ENCODE results near the gene CEP128.

DNA sequence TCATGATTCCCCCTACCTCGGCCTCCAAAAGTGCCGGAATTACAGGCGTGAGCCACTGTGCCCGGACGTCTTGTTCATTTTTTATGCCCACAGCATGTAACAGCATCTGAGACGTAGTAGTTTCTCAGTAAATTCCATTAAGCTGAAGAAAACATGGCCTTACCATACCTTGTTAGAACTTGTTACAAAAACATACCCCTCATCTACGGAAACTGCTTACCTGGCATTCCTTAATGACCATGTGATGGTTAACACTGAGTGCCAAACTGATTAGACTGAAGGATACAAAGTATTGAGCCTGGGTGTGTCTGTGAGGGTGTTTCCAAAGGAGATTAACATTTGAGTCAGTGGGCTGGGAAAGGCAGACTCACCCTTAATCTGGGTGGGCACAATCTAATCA, 186.8 kb downstream of the CEP128 start:
- no peak for TF ChIP-seq CTBP1 (IDR thresholded peaks at IDR 0.05; ENCODE audit: borderline replicate concordance)
- TF ChIP-seq FOXK2 (IDR thresholded peaks at IDR 0.05) = no peak
- no peak for TF ChIP-seq FOXM1 (IDR thresholded peaks at IDR 0.05; ENCODE audit: borderline replicate concordance)
- no peak for TF ChIP-seq BHLHE40 (IDR thresholded peaks at IDR 0.05; ENCODE audit: borderline replicate concordance)
- TF ChIP-seq ELF4 (IDR thresholded peaks at IDR 0.05) = no peak
- no peak for TF ChIP-seq SP1 (IDR thresholded peaks at IDR 0.05)
- no peak for TF ChIP-seq LEF1 (IDR thresholded peaks at IDR 0.05; ENCODE audit: borderline replicate concordance)
- no peak for TF ChIP-seq TARDBP (IDR thresholded peaks at IDR 0.05)
- no peak for TF ChIP-seq SUZ12 (IDR thresholded peaks at IDR 0.05)

Data from HEK293T (cell line).